ENCODE measurements around the gene ATG13.

- no peak for TF ChIP-seq POLR2AphosphoS5 (IDR thresholded peaks at IDR 0.05; ENCODE audit: low read depth)
- TF ChIP-seq CTCF (IDR thresholded peaks at IDR 0.05; ENCODE audit: insufficient read depth, low read length): no peak
- TF ChIP-seq GABPA (IDR thresholded peaks at IDR 0.05; ENCODE audit: low read depth): no peak
- no peak for TF ChIP-seq REST (IDR thresholded peaks at IDR 0.05; ENCODE audit: insufficient replicate concordance, low read depth)
- TF ChIP-seq SPI1 (IDR thresholded peaks at IDR 0.05; ENCODE audit: borderline replicate concordance, low read depth): no peak
These were observed 78.2 kb downstream of the ATG13 start for GRCh38 chr11:46695345-46696211.
